ENCODE results near the gene SUGCT. TPM values are rescaled to one million over a fixed set of nuclear protein-coding genes. Genes with fewer than 3 reads are reported as not detected.

Gene SUGCT
- total and polyA plus RNA-seq, 2 of the 13 experiments (the other 11 are each of a cell fraction or from before 2014, with no cell fraction given), result 10.1 to 22.2 TPM

- DNase-seq (ENCODE audit: low spot score), result no peak
- FAIRE-seq, result no peak
- Histone ChIP-seq H3K9me3 (ENCODE audit: low read length) (no peaks in the 10 kb centered on the region), H2AFZ (ENCODE audit: low read length) (no peak overlapping the region), H3K27me3 (ENCODE audit: control insufficient read depth in 1 of 2, insufficient read depth in 2 of 2, low read length in 2 of 2) (no peaks in the 10 kb centered on the region), H4K20me1 (ENCODE audit: insufficient read depth, low read length) (no peaks in the 10 kb centered on the region), H3K27ac (ENCODE audit: extremely low read length, insufficient read depth, low read length) (no peak overlapping the region), H3K36me3 (replicated peaks in 1 of 2; ENCODE audit: control insufficient read depth in 1 of 2, insufficient read depth in 2 of 2, low read length in 2 of 2) (no peaks in the 10 kb centered on the region), H3K9ac (ENCODE audit: insufficient read depth, low read depth, low read length) (no peak overlapping the region), H3K4me1 (ENCODE audit: insufficient read depth, low read length) (no peaks in the 10 kb centered on the region), H3K4me3 (replicated peaks in 1 of 3; ENCODE audit: insufficient read depth in 1 of 3, low read depth in 2 of 3, low read length in 3 of 3) (no peak overlapping the region), H3K79me2 (ENCODE audit: insufficient read depth, low read length) (no peaks in the 10 kb centered on the region), H3K4me2 (ENCODE audit: low read depth, low read length) (no peak overlapping the region)
- no peak for ATAC-seq
- WGBS (ENCODE audit: low lambda C conversion rate), result 97% methylated on average over 2 of the region's 2 CpGs
- intact Hi-C loops (cut with micrococcal nuclease; ENCODE audit: unreplicated experiment), result no loop called here
- CTCF ChIA-PET (ENCODE audit: low intra/inter-chr PET ratio, low total read pairs), result no interaction called here
- POLR2A ChIA-PET, result no interaction called here
- in situ Hi-C loops (cut with HindIII; ENCODE audit: extremely low pct_ligation_motif_present, low pct_unique_long_range_greater_than_20kb), result no loop called here
- BruUV-seq (replicated peaks), result no TSS peak
- TF ChIP-seq ZNF318 (CRISPR knock-in tag; IDR thresholded peaks at IDR 0.05), result no peak
- no peak for TF ChIP-seq SNAPC5 (CRISPR knock-in tag; IDR thresholded peaks at IDR 0.05; ENCODE audit: borderline replicate concordance)
- TF ChIP-seq IKZF1 (IDR thresholded peaks at IDR 0.05), result no peak
- no peak for TF ChIP-seq TFE3 (CRISPR knock-in tag; IDR thresholded peaks at IDR 0.05)
- TF ChIP-seq TAF1 (CRISPR knock-in tag; IDR thresholded peaks at IDR 0.05), result no peak
- TF ChIP-seq SNAPC4 (CRISPR knock-in tag; IDR thresholded peaks at IDR 0.05), result no peak
- no peak for TF ChIP-seq KDM2A (CRISPR knock-in tag; IDR thresholded peaks at IDR 0.05; ENCODE audit: borderline replicate concordance, low read depth)
- no peak for TF ChIP-seq ZNF556 (CRISPR knock-in tag; IDR thresholded peaks at IDR 0.05; ENCODE audit: borderline replicate concordance)
Observed at GRCh38 chr7:40276061-40276460, 141.3 kb downstream of the SUGCT start.
